Upper lobe of left lung (tissue), 4 donors: ENCODE data around the gene PALM3.

Experiments
- CTCF ChIP-seq, 6 experiments: fragments of 450-650 bp in 4 of 6; fragments of 200-600 bp in 2 of 6; sonication (generic) in 2 of 6; IDR thresholded peaks; one replicate each; pipeline ENCODE4 v1.5.1; 2016 to 2019; ENCODE audit warnings: antibody characterized with exemption in 6 of 6
- POLR2A ChIP-seq, 4 donors: fragments of 450-650 bp; IDR thresholded peaks; one replicate each; pipeline ENCODE4 v1.5.1; 2016 to 2017; ENCODE audit warnings: antibody characterized with exemption in 4 of 4, mild to moderate bottlenecking in 2 of 4
- POLR2AphosphoS5 ChIP-seq, 2 donors: sonication (generic); formaldehyde crosslinking; IDR thresholded peaks; one replicate each; pipeline ENCODE4 v1.5.1; 2017; ENCODE audit warnings: antibody characterized with exemption in 2 of 2

- TF ChIP-seq CTCF (IDR thresholded peaks at IDR 0.05) (no peak), POLR2AphosphoS5 (IDR thresholded peaks at IDR 0.05) (no peak), POLR2A (IDR thresholded peaks at IDR 0.05) (no peak)
These were observed 33.0 kb upstream of the PALM3 start for GRCh38 chr19:14094854-14095253.
